ENCODE data around the gene MAPK14.

DNA sequence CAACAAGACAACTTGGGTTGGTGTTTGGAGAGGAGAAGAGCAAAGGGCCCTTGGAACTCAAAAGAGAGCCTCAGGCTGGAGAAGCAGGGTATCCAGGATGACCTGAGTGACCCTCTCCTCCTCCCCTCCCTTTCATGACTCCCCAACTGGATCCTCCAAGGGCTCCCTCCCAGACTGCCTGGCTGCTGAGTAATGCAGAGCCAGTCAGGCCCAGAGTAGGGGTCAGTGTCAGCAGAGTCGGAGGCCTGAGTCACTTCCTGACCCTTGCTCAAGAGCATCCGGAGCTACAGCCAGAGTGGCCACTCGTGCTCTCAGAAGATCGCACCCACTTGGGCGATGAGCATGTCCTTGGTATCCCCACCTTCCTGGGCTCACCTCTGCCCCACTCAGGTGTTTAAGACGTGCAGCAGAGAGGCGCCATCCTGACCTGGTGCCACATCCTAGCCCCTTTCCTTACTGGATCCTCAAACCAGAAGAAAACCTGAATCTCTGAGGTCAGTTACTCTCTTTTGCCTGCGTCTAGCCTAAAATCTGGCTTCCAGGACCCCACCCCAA, 99.9 kb downstream of the MAPK14 start:
- TF ChIP-seq EZH2 (IDR thresholded peaks at IDR 0.05; ENCODE audit: insufficient read depth, poor library complexity, severe bottlenecking) (no peak), EZH2phosphoT487 (IDR thresholded peaks at IDR 0.05; ENCODE audit: insufficient read depth, low read depth) (no peak)

Measured in GM23248 (cell line).